Colonic mucosa (tissue), 4 donors: Measurements from ENCODE around the gene TXNDC2. TPM values are rescaled to one million over a fixed set of nuclear protein-coding genes. Genes with fewer than 3 reads are reported as not detected.
A peak's percentile ranks its signal among the peaks of the same experiment; 100 is the strongest.
"Not testable (repeated sequence)": the region's sequence is repeated elsewhere in the genome, so short reads cannot be mapped to it uniquely, and the experiment has no call there.

Source experiments
- DNase-seq: peaks from one replicate; pipeline ENCODE4 v3.0.0-alpha.2; 2020
- H3K27ac ChIP-seq: fragments of 200-600 bp; one replicate; pipeline ENCODE4 v1.8.0; 2021
- H3K27me3 ChIP-seq: fragments of 200-600 bp; one replicate; pipeline ENCODE4 v1.8.0; 2021
- H3K36me3 ChIP-seq: fragments of 200-600 bp; one replicate; pipeline ENCODE4 v1.8.0; 2021
- H3K4me1 ChIP-seq: fragments of 200-600 bp; one replicate; pipeline ENCODE4 v1.8.0; 2021; ENCODE audit warnings: mild to moderate bottlenecking
- H3K4me3 ChIP-seq: fragments of 200-600 bp; one replicate; pipeline ENCODE4 v1.8.0; 2021
- H3K9ac ChIP-seq, 2 donors: one replicate each; pipeline ENCODE4 v1.7.0; 2013; ENCODE audit warnings: control low read depth in 2 of 2, low read depth in 2 of 2, low read length in 2 of 2
- H3K9me3 ChIP-seq: fragments of 200-600 bp; one replicate; pipeline ENCODE4 v1.8.0; 2021
- intact Hi-C: fragments of 100-400 bp; cut with DNase I; formaldehyde crosslinking; loops from one replicate; pipeline ENCODE4 v1.14.1; 2022
- total RNA-seq, 2 donors: library from RNA; stranded (reverse); fragmentation: NEBNext Ultra II Directional in 1 of 2; extraction: Animal tissue kit (Norgen Biotek cat#: 25700) in 1 of 2; gene quantifications; one replicate each; pipeline ENCODE4 v1.2.1, GENCODE V29; 2021
- TF ChIP-seq, protein P1 (sequence below): fragments of 200-600 bp; IDR thresholded peaks from one replicate; pipeline ENCODE4 v1.8.0; 2022; ENCODE audit warnings: antibody characterized with exemption, mild to moderate bottlenecking
- donor health status: healthy.
- donor health status: DM: no; HTN: no; CAD: no.
- donor health status: DM: no; HTN: no; CAD: no.

TXNDC2 gene
- total RNA-seq, 2 donors from 2014 or later: not detected

DNA sequence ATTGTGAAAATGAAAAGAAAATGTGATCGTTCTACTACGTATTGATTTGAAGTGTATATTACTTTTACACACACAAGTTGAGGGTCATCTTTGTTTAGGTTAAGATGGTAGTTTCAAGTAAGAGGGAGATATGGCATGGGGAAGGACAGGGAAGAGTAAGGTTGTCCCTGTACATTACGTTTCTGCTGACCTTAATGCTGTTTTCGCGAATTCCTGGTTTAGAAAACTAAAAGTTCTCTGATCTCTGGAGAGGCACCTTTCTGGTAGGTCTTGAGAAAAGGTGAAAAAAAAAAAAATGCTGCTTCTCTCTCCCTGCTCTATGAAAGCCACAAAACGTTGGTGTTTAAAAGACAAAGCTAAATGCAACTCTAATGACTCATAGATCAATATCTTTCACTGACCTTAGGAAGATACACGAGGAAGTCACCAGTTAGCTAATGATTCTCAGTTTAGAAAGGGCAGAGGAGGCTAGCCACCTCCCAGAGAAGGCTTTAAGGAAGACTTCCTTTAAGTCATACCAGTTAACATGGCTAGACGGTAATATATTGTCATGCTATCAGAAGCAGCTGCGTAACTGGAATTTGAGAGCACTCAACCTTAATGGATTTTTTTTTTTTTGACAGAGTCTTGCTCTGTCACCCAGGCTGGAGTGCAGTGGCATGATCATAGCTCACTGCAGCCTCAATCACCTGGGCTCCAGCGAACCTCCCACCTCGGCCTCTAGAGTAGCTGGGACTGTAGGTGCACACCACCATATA, 13.2 kb downstream of the TXNDC2 start:
- H3K4me1 ChIP-seq: no peaks in the 10 kb centered on the region
- TF ChIP-seq, protein P1, sequence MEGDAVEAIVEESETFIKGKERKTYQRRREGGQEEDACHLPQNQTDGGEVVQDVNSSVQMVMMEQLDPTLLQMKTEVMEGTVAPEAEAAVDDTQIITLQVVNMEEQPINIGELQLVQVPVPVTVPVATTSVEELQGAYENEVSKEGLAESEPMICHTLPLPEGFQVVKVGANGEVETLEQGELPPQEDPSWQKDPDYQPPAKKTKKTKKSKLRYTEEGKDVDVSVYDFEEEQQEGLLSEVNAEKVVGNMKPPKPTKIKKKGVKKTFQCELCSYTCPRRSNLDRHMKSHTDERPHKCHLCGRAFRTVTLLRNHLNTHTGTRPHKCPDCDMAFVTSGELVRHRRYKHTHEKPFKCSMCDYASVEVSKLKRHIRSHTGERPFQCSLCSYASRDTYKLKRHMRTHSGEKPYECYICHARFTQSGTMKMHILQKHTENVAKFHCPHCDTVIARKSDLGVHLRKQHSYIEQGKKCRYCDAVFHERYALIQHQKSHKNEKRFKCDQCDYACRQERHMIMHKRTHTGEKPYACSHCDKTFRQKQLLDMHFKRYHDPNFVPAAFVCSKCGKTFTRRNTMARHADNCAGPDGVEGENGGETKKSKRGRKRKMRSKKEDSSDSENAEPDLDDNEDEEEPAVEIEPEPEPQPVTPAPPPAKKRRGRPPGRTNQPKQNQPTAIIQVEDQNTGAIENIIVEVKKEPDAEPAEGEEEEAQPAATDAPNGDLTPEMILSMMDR: no peak
- intact Hi-C loops: no loop called here
- H3K36me3 ChIP-seq: no peaks in the 10 kb centered on the region
- H3K4me3 ChIP-seq: no peak overlapping the region
- H3K27me3 ChIP-seq: no peaks in the 10 kb centered on the region
- DNase-seq: no peak
- H3K9ac ChIP-seq: no peak overlapping the region
- H3K9me3 ChIP-seq: no peaks in the 10 kb centered on the region
- peak overlapping the region; percentile 50 for H3K27ac ChIP-seq

DNA sequence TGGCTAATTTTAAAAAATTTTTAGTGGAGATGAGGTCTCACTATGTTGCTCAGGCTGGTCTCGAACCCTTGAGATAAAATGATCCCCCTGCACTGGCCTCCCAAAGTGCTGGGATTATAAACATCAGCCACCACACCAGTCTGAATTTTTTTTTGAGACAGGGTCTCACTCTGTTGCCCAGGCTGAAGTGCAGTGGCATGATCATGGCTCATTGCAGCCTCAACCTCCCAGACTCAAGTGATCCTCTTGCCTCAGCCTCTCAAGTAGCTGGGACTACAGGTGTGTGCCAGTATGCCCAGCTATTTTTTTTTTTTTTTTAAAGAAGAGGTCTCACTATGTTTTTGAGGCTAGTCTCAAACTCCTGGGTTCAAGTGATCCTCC, 13.8 kb downstream of the TXNDC2 start:
- H3K36me3 ChIP-seq, intact Hi-C loops, H3K4me3 ChIP-seq, H3K9ac ChIP-seq, H3K9me3 ChIP-seq, H3K4me1 ChIP-seq, H3K27me3 ChIP-seq, DNase-seq: not testable (repeated sequence)
- H3K27ac ChIP-seq: peak overlapping the region; percentile 50

DNA sequence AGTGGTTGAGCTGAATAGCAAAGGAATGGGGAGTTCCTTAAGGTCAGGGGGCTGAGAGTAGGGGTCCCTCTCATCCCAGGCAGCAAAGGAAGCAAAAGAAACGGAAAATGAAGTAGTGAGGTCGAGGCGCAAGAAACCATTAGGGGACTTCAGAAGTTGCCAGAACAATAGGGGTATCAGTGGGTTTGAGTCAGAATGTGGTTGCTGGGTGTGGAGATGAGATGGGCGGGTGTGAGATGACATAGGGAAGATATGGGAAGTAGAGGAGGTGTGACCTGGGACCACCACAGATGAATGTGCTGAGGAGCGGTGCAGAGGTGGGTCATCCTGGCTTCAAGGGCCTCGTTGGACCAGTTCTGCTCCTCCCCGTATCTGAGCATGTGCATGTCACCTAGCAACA, 14.9 kb downstream of the TXNDC2 start:
- H3K36me3 ChIP-seq: no peaks in the 10 kb centered on the region
- H3K27ac ChIP-seq: no peak overlapping the region
- no peaks in the 10 kb centered on the region for H3K27me3 ChIP-seq
- TF ChIP-seq, protein P1: no peak
- no peak for DNase-seq
- intact Hi-C loops: no loop called here
- no peaks in the 10 kb centered on the region for H3K9me3 ChIP-seq
- no peaks in the 10 kb centered on the region for H3K4me1 ChIP-seq
- H3K9ac ChIP-seq: no peak overlapping the region
- no peak overlapping the region for H3K4me3 ChIP-seq

DNA sequence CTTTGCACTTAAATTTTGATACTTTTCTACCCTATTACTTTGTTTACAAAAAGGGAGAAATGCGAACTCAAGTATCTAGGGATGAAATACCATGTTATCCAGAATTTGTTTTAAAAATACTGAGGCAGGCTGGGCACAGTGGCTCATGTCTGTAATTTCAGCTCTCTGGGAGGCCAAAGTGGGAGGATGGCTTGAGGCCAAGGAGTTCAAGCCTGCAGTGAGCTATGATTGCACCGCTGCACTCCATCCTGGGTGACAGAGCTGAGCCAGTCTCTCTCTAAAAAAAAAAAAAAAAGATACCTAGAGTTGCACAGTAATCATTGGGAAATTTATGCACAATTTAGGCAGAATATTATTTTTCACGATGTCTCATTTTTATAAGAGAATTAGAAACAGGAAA, 15.6 kb downstream of the TXNDC2 start:
- H3K4me1 ChIP-seq: no peaks in the 10 kb centered on the region
- no peak overlapping the region for H3K9ac ChIP-seq
- H3K27me3 ChIP-seq: no peaks in the 10 kb centered on the region
- intact Hi-C loops: no loop called here
- TF ChIP-seq, protein P1: no peak
- no peak for DNase-seq
- H3K9me3 ChIP-seq: no peaks in the 10 kb centered on the region
- H3K27ac ChIP-seq: no peak overlapping the region
- no peak overlapping the region for H3K4me3 ChIP-seq
- no peaks in the 10 kb centered on the region for H3K36me3 ChIP-seq

DNA sequence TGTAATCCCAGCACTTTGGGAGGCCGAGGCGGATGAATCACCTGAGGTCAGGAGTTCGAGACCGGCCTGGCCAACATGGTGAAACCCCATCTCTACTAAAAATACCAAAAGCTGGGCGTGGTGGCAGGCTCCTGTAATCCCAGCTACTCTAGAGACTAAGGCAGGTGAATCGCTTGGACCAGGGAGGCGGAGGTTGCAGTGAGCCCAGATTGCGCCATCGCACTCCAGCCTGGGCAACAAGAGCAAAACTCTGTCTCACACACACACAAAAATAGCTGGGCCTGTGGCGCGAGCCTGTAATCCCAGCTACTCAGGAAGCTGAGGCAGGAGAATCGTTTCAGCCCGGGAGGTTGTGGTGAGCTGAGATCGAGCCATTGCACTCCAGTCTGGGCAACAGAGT, 16.5 kb downstream of the TXNDC2 start:
- H3K27me3 ChIP-seq, DNase-seq, H3K36me3 ChIP-seq, H3K27ac ChIP-seq, H3K4me3 ChIP-seq, H3K9me3 ChIP-seq, H3K9ac ChIP-seq, intact Hi-C loops, H3K4me1 ChIP-seq: not testable (repeated sequence)

DNA sequence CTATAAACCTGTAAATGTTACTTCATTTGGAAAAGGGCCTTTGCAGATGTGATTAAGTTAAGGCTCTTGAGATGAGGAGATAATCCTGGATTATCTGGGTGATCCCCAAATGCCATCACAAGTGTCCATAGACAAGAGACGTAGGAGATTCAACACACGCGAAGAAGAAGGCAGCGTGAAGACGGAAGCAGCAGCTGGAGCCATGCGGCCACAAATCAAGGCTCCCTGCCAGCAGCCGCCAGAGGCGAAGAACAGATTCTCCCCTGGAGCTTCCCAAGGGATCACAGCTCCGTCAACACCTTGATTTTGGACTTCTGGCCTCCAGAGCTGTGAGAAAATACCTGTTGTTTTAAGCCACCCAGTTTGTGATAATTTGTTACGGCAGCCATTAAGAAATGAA, 17.1 kb downstream of the TXNDC2 start:
- H3K4me3 ChIP-seq: no peak overlapping the region
- H3K9me3 ChIP-seq: no peaks in the 10 kb centered on the region
- no peaks in the 10 kb centered on the region for H3K4me1 ChIP-seq
- no peaks in the 10 kb centered on the region for H3K36me3 ChIP-seq
- H3K27ac ChIP-seq: no peak overlapping the region
- intact Hi-C loops: no loop called here
- H3K9ac ChIP-seq: no peak overlapping the region
- TF ChIP-seq, protein P1: no peak
- no peak for DNase-seq
- H3K27me3 ChIP-seq: no peaks in the 10 kb centered on the region
